ENCODE data around the gene NVL. TPM values are rescaled to one million over a fixed set of nuclear protein-coding genes. Genes with fewer than 3 reads are reported as not detected.
A peak's percentile ranks its signal among the peaks of the same experiment; 100 is the strongest.

The NVL gene
- total and polyA plus RNA-seq, 4 experiments from 2014 or later: 16.9 to 46.7 (median 29.9) TPM

DNA sequence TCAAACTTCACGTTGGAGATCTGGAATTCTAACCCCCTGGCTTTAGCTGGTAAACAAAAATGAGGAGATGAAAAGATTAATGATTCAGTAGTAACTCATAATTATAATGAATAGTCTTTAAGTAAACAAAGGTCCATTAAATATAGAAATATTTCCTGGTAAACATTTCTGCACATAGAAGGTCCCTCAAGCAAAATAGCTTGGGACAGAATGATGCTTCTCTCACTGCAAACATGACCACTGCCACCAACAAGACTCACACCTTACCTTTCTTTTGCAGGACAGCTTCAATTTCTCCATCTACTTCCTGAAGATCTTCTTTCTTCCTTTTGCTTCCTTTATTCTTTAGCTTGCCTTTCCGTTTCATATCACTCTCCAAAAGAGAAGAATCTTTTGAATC, 25.2 kb downstream of the NVL start:
- H3K27ac Mint-ChIP-seq: peak overlapping the region in 4 of 7 donors; percentile 26 to 42 (median 36)
- ChIA-PET CTCF (ENCODE audit: partially characterized antibody) (interaction anchor here (1.2 to 1.9 kb wide), 3 partner anchors 8 to 189 kb away, joined by 3 to 4 read pairs (median 4); no protein-coding TSS in a partner anchor), POLR2A (ENCODE audit: partially characterized antibody) (no interaction called here)
- no peaks in the 10 kb centered on the region for H3K9me3 Mint-ChIP-seq
- H3K4me3 ChIP-seq (ENCODE audit: low read length in 2 of 2): no peak overlapping the region
- no peak overlapping the region for H3K4me3 Mint-ChIP-seq
- intact Hi-C loops (cut with micrococcal nuclease): no loop called here
- DNase-seq: no peak
- peaks cover 61% of the 10 kb centered on the region for H3K36me3 ChIP-seq (ENCODE audit: insufficient read depth, low read length)
- H3K4me1 Mint-ChIP-seq: peaks cover 0 to 3% (median 0%) of the 10 kb centered on the region in 4 donors
- no peaks in the 10 kb centered on the region for H3K9me3 ChIP-seq (ENCODE audit: control insufficient read depth in 1 of 2, low read length in 2 of 2)
- H3K27me3 ChIP-seq (ENCODE audit: insufficient read depth, low read length): no peaks in the 10 kb centered on the region
- no peak overlapping the region for H3K27ac ChIP-seq (ENCODE audit: low read depth, low read length)
- no peaks in the 10 kb centered on the region for H3K4me1 ChIP-seq (ENCODE audit: insufficient read depth, low read length)
- peaks cover 51 to 66% of the 10 kb centered on the region in 2 donors for H3K36me3 Mint-ChIP-seq
- no peaks in the 10 kb centered on the region for H3K27me3 Mint-ChIP-seq

DNA sequence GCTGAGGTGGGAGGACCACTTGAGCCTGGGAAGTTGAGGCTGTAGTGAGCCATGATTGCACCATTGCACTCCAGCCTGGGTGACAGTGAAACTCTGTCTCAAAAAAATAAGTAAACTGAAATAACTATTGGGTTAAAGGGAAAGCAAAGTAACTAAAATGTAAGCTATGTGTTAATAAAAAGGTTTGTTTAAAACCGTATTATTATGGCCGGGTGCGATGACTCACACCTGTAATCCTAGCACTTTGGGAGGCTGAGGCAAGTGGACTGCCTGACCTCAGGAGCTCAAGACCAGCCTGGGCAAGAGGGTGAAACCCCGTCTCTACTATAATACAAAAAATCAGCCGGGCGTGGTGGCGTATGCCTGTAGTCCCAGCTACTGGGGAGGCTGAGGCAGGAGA, 27.0 kb downstream of the NVL start:
- Histone ChIP-seq H3K4me3 (ENCODE audit: low read length in 2 of 2) (no peak overlapping the region), H3K27ac (ENCODE audit: low read depth, low read length) (no peak overlapping the region), H3K36me3 (ENCODE audit: insufficient read depth, low read length) (peaks cover 68% of the 10 kb centered on the region), H3K9me3 (ENCODE audit: control insufficient read depth in 1 of 2, low read length in 2 of 2) (no peaks in the 10 kb centered on the region), H3K4me1 (ENCODE audit: insufficient read depth, low read length) (no peaks in the 10 kb centered on the region), H3K27me3 (ENCODE audit: insufficient read depth, low read length) (no peaks in the 10 kb centered on the region)
- Mint-ChIP-seq H3K9me3 (no peaks in the 10 kb centered on the region), H3K27me3 (no peaks in the 10 kb centered on the region), H3K36me3 (peaks cover 60 to 75% of the 10 kb centered on the region in 2 donors), H3K4me3 (no peak overlapping the region), H3K4me1 (peaks cover 0 to 3% (median 0%) of the 10 kb centered on the region in 4 donors), H3K27ac (no peak overlapping the region)
- intact Hi-C loops (cut with micrococcal nuclease): no loop called here
- ChIA-PET CTCF (ENCODE audit: partially characterized antibody) (interaction anchor here (1.0 to 1.9 kb wide), 3 partner anchors 10 to 187 kb away, joined by 3 to 4 read pairs (median 3); no protein-coding TSS in a partner anchor), POLR2A (ENCODE audit: partially characterized antibody) (no interaction called here)
- DNase-seq: no peak

DNA sequence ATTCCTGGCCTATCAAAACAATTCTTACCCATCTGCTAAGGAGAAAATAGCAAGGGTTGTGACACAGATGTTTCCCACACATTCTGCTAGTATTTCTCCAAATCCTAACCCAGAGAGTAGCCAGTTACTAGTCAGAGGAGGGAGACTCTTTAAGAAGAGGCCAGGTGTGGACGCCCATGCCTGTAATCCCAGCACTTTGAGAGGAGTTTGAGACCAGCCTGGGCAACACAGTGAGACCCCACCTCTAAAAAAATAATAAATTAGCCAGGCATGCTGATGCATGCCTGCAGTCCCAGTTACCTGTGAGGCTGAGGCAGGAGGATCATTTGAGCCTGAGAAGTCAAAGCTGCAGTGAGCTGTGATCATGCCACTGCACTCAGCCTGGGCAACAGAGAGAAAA, 28.6 kb downstream of the NVL start:
- no peak overlapping the region for H3K27ac ChIP-seq (ENCODE audit: low read depth, low read length)
- no peaks in the 10 kb centered on the region for H3K9me3 ChIP-seq (ENCODE audit: control insufficient read depth in 1 of 2, low read length in 2 of 2)
- ChIA-PET POLR2A (ENCODE audit: partially characterized antibody) (no interaction called here), CTCF (ENCODE audit: partially characterized antibody) (no interaction called here)
- H3K4me1 ChIP-seq (ENCODE audit: insufficient read depth, low read length): no peaks in the 10 kb centered on the region
- H3K27me3 ChIP-seq (ENCODE audit: insufficient read depth, low read length): no peaks in the 10 kb centered on the region
- no peak overlapping the region for H3K4me3 ChIP-seq (ENCODE audit: low read length in 2 of 2)
- peaks cover 55 to 72% of the 10 kb centered on the region in 2 donors for H3K36me3 Mint-ChIP-seq
- H3K4me3 Mint-ChIP-seq: no peak overlapping the region
- H3K27ac Mint-ChIP-seq: no peak overlapping the region
- peaks cover 52% of the 10 kb centered on the region for H3K36me3 ChIP-seq (ENCODE audit: insufficient read depth, low read length)
- H3K9me3 Mint-ChIP-seq: no peaks in the 10 kb centered on the region
- H3K4me1 Mint-ChIP-seq: peaks cover 0 to 4% (median 1%) of the 10 kb centered on the region in 4 donors
- no peak for DNase-seq
- intact Hi-C loops (cut with micrococcal nuclease): no loop called here
- no peaks in the 10 kb centered on the region for H3K27me3 Mint-ChIP-seq

DNA sequence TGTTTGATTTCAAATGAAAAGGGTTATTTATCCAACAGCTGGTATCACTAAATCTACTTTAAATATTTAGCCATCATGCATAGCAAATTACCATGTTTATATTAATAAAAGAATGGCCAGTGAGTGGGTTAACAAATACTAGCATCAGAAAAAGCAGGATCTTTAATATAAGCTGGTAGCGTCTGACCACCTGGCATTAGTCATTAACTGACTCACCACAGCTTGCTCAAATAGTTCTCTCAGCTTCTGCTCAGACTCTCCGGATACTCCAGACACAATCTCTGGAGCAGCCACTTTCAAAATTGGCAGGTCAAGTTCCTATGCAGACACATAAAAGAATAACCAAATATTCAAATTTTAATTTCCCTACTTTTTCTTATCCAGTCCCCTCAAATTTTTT, 29.6 kb downstream of the NVL start:
- ChIA-PET POLR2A (ENCODE audit: partially characterized antibody) (no interaction called here), CTCF (ENCODE audit: partially characterized antibody) (interaction anchor here (1.2 kb wide), 1 partner anchor 10 kb away, joined by 3 read pairs; no protein-coding TSS in a partner anchor)
- Mint-ChIP-seq H3K36me3 (peaks cover 49 to 67% of the 10 kb centered on the region in 2 donors), H3K4me1 (peaks cover 0 to 4% (median 1%) of the 10 kb centered on the region in 4 donors), H3K27me3 (no peaks in the 10 kb centered on the region), H3K27ac (no peak overlapping the region), H3K4me3 (no peak overlapping the region), H3K9me3 (no peaks in the 10 kb centered on the region)
- no peak overlapping the region for H3K27ac ChIP-seq (ENCODE audit: low read depth, low read length)
- no peaks in the 10 kb centered on the region for H3K4me1 ChIP-seq (ENCODE audit: insufficient read depth, low read length)
- H3K9me3 ChIP-seq (ENCODE audit: control insufficient read depth in 1 of 2, low read length in 2 of 2): no peaks in the 10 kb centered on the region
- H3K4me3 ChIP-seq (ENCODE audit: low read length in 2 of 2): no peak overlapping the region
- peaks cover 59% of the 10 kb centered on the region for H3K36me3 ChIP-seq (ENCODE audit: insufficient read depth, low read length)
- intact Hi-C loops (cut with micrococcal nuclease): no loop called here
- no peak for DNase-seq
- no peaks in the 10 kb centered on the region for H3K27me3 ChIP-seq (ENCODE audit: insufficient read depth, low read length)

DNA sequence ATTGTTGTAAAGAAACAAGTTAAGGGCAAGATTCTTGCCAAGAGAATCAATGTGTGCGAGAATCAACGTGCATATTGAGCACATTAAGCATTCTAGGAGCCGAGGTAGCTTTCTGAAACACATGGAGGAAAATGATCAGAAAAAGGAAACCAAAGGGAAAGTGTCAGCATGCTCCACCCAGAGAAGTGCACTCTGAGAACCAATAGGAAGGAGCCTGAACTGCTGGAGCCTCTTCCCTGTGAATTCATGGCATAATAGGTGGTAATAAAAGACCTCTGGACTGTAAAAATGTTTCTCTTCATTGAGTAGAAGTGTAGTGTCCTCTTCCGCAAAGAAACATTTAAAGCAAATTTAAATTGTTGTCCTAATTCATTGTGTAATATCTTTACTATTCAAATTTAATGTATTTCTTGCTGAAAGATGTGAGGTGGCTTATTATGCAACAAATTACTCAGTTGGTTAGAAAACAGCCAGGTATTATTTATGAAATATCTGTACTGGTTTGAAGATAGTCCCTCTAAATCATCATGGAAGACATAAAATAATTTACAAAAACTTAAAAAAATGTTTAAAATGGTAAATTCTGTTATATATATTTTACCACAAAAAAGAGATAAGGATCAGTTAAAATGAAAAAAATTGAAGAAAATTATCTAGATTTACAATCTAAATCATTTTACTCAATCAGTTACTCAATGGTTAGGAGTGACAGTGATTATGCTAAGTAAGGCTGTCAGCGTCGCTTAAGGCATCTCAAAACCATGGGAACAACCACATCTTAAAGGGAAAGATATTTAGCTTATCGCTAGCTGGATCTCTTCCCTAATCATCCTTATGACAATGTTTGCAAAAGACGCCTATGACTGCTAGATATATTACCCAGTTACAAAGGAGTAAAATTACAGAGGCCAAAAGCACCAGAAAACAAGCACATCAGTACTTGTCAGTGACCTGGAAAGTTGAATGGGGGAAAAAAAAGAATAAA, 31.3 kb downstream of the NVL start:
- peak overlapping the region in 3 of 7 donors; percentile 4 to 66 (median 64) for H3K27ac Mint-ChIP-seq
- Histone ChIP-seq H3K9me3 (ENCODE audit: control insufficient read depth in 1 of 2, low read length in 2 of 2) (no peaks in the 10 kb centered on the region), H3K4me1 (ENCODE audit: insufficient read depth, low read length) (no peaks in the 10 kb centered on the region)

DNA sequence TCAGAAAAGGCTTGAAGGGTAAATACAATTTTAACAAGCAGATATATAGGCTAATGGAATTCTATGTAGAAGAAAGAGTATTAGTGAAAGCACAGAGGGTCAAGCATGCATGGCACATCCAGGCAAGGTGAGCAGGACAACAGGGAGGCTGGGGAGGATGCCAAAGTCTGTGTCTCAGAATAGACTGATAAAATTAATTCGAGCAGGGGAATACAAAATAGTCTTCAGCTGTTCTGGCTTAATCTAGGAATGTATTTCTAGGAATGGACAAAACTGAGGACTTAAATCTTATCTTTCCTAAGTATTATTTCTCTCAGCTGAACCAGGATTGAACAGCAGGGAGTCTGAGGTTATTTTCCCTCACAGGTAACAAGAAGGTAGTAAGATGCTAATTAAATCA, 35.2 kb downstream of the NVL start:
- no peaks in the 10 kb centered on the region for H3K27me3 Mint-ChIP-seq
- POLR2A ChIA-PET (ENCODE audit: partially characterized antibody): no interaction called here
- H3K9me3 Mint-ChIP-seq: no peaks in the 10 kb centered on the region
- Histone ChIP-seq H3K4me3 (ENCODE audit: low read length in 2 of 2) (no peak overlapping the region), H3K27ac (ENCODE audit: low read depth, low read length) (no peak overlapping the region), H3K36me3 (ENCODE audit: insufficient read depth, low read length) (peaks cover 45% of the 10 kb centered on the region), H3K9me3 (ENCODE audit: control insufficient read depth in 1 of 2, low read length in 2 of 2) (no peaks in the 10 kb centered on the region), H3K4me1 (ENCODE audit: insufficient read depth, low read length) (no peaks in the 10 kb centered on the region), H3K27me3 (ENCODE audit: insufficient read depth, low read length) (no peaks in the 10 kb centered on the region)
- peaks cover 38 to 59% of the 10 kb centered on the region in 2 donors for H3K36me3 Mint-ChIP-seq
- peak overlapping the region in 2 of 7 donors; percentile 14 to 30 for H3K27ac Mint-ChIP-seq
- intact Hi-C loops (cut with micrococcal nuclease): no loop called here
- CTCF ChIA-PET (ENCODE audit: partially characterized antibody): no interaction called here
- no peak overlapping the region for H3K4me3 Mint-ChIP-seq
- no peak for DNase-seq
- H3K4me1 Mint-ChIP-seq: peaks cover 0 to 4% (median 0%) of the 10 kb centered on the region in 4 donors

More for the DNA sequence above, 31.3 kb downstream of the NVL start:
- no peak for DNase-seq
- ChIA-PET POLR2A (ENCODE audit: partially characterized antibody) (no interaction called here), CTCF (ENCODE audit: partially characterized antibody) (no interaction called here)
- H3K4me1 Mint-ChIP-seq: peaks cover 0 to 4% (median 1%) of the 10 kb centered on the region in 4 donors
- Histone ChIP-seq H3K27me3 (ENCODE audit: insufficient read depth, low read length) (no peaks in the 10 kb centered on the region), H3K36me3 (ENCODE audit: insufficient read depth, low read length) (peaks cover 60% of the 10 kb centered on the region), H3K4me3 (ENCODE audit: low read length in 2 of 2) (no peak overlapping the region), H3K27ac (ENCODE audit: low read depth, low read length) (no peak overlapping the region)
- no peaks in the 10 kb centered on the region for H3K9me3 Mint-ChIP-seq
- peaks cover 45 to 66% of the 10 kb centered on the region in 2 donors for H3K36me3 Mint-ChIP-seq
- intact Hi-C loops (cut with micrococcal nuclease): no loop called here
- no peak overlapping the region for H3K4me3 Mint-ChIP-seq
- H3K27me3 Mint-ChIP-seq: no peaks in the 10 kb centered on the region

DNA sequence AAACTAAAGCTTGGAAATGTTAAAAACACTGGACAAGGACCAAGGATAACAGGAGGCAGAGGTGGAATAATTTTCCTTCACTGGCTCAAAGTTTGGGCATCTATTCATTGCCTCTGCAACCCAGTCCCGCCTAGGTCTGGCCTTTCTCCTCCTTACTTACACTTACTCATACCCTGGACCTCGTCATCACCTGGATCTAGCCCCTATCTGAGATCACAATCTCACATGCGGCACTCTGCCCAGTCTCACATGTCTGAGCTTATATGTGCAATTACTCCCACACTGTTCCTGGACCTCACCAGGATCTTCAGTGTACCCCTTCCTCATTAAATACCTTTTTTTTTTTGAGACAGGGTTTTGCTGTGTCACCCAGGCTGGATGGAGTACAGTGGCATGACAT, 37.6 kb downstream of the NVL start:
- H3K27ac Mint-ChIP-seq: no peak overlapping the region
- Histone ChIP-seq H3K27me3 (ENCODE audit: insufficient read depth, low read length) (no peaks in the 10 kb centered on the region), H3K9me3 (ENCODE audit: control insufficient read depth in 1 of 2, low read length in 2 of 2) (no peaks in the 10 kb centered on the region), H3K4me3 (ENCODE audit: low read length in 2 of 2) (no peak overlapping the region), H3K27ac (ENCODE audit: low read depth, low read length) (no peak overlapping the region), H3K36me3 (ENCODE audit: insufficient read depth, low read length) (peaks cover 46% of the 10 kb centered on the region), H3K4me1 (ENCODE audit: insufficient read depth, low read length) (no peaks in the 10 kb centered on the region)
- POLR2A ChIA-PET (ENCODE audit: partially characterized antibody): no interaction called here
- no peaks in the 10 kb centered on the region for H3K27me3 Mint-ChIP-seq
- no peak for DNase-seq
- H3K4me3 Mint-ChIP-seq: no peak overlapping the region
- peaks cover 0 to 4% (median 0%) of the 10 kb centered on the region in 4 donors for H3K4me1 Mint-ChIP-seq
- intact Hi-C loops (cut with micrococcal nuclease): no loop called here
- peaks cover 30 to 59% of the 10 kb centered on the region in 2 donors for H3K36me3 Mint-ChIP-seq
- CTCF ChIA-PET (ENCODE audit: partially characterized antibody): interaction anchor here (1.2 kb wide), 1 partner anchor 108 kb away, joined by 3 read pairs; no protein-coding TSS in a partner anchor
- H3K9me3 Mint-ChIP-seq: no peaks in the 10 kb centered on the region

All from CD4-positive, alpha-beta memory T cell (primary cell).